Stimulated activated CD4-positive, alpha-beta T cell treated with anti-CD3 and anti-CD28 coated beads, Interleukin-15, amount 100 ng/mL, for 24 hours (primary cell): ENCODE data around the gene ORMDL2.
"Not testable (repeated sequence)": the region's sequence is repeated elsewhere in the genome, so short reads cannot be mapped to it uniquely, and the experiment has no call there.

ENCODE experiments used
- DNase-seq: peaks from one replicate; pipeline ENCODE4 v3.0.0-alpha.2; 2020

The ORMDL2 gene

GRCh38 chr12:55829967-55830600 is 12.2 kb downstream of the ORMDL2 start:
- DNase-seq = peak; percentile 46

- DNase-seq = peak; percentile 55
These were observed 13.0 kb downstream of the ORMDL2 start for GRCh38 chr12:55830601-55831446.

- DNase-seq = no peak
These were observed 13.6 kb downstream of the ORMDL2 start for GRCh38 chr12:55831447-55831815.

GRCh38 chr12:55833056-55833455 is 15.2 kb downstream of the ORMDL2 start:
- DNase-seq = no peak

GRCh38 chr12:55834400-55834799 is 16.6 kb downstream of the ORMDL2 start:
- DNase-seq = not testable (repeated sequence)

GRCh38 chr12:55838361-55838760 is 20.5 kb downstream of the ORMDL2 start:
- no peak for DNase-seq

GRCh38 chr12:55839345-55840140 is 21.7 kb downstream of the ORMDL2 start:
- no peak for DNase-seq

GRCh38 chr12:55840581-55841351 is 22.9 kb downstream of the ORMDL2 start:
- no peak for DNase-seq

- DNase-seq = no peak
These were observed 25.0 kb downstream of the ORMDL2 start, which contains the start of gene MMP19 for GRCh38 chr12:55842681-55843429. TSS of gene MMP19 (minus strand) at chr12:55842936. CDS start at chr12:55842830, 106 bp downstream.

- no peak for DNase-seq
These were observed 25.6 kb downstream of the ORMDL2 start for GRCh38 chr12:55843431-55843830.

GRCh38 chr12:55844961-55845360 is 27.1 kb downstream of the ORMDL2 start:
- DNase-seq = no peak

GRCh38 chr12:55845361-55845760 is 27.5 kb downstream of the ORMDL2 start:
- DNase-seq = no peak

- DNase-seq = no peak
These were observed 28.1 kb downstream of the ORMDL2 start for GRCh38 chr12:55845785-55846496.

- DNase-seq = peak; percentile 34
These were observed 29.2 kb downstream of the ORMDL2 start for GRCh38 chr12:55847033-55847432.

GRCh38 chr12:55847603-55848291 is 29.9 kb downstream of the ORMDL2 start:
- DNase-seq = no peak

- DNase-seq = no peak
These were observed 31.9 kb downstream of the ORMDL2 start for GRCh38 chr12:55849616-55850343.

GRCh38 chr12:55850401-55850800 is 32.6 kb downstream of the ORMDL2 start:
- DNase-seq = no peak

- no peak for DNase-seq
These were observed 33.1 kb downstream of the ORMDL2 start for GRCh38 chr12:55850893-55851292.

- DNase-seq = no peak
These were observed 34.9 kb downstream of the ORMDL2 start for GRCh38 chr12:55852740-55853139.

- DNase-seq = no peak
These were observed 43.6 kb downstream of the ORMDL2 start for GRCh38 chr12:55861396-55861795.
